Lower leg skin (tissue), 4 donors: ENCODE results near the gene IL6R. TPM values are rescaled to one million over a fixed set of nuclear protein-coding genes. Genes with fewer than 3 reads are reported as not detected.
A peak's percentile ranks its signal among the peaks of the same experiment; 100 is the strongest.

Experiments
- DNase-seq, 2 donors: peaks; one replicate each; pipeline ENCODE4 v3.0.0-alpha.2; 2019; ENCODE audit warnings: low spot score in 2 of 2
- H3K4me3 ChIP-seq: fragments of 200-600 bp; sonication (generic); 2 replicates; pipeline ENCODE4 v1.5.1; 2017; ENCODE audit warnings: mild to moderate bottlenecking, low read depth; ENCODE audit not compliant: poor library complexity, severe bottlenecking
- POLR2A ChIP-seq, 2 donors: fragments of 450-650 bp; IDR thresholded peaks; one replicate each; pipeline ENCODE4 v1.6.1; 2016 to 2017; ENCODE audit warnings: antibody characterized with exemption in 2 of 2, mild to moderate bottlenecking in 1 of 2, moderate library complexity in 1 of 2
- whole genome bisulfite sequencing, 2 donors: methylation state at CpG; one replicate each; pipeline ENCODE4 v1.1.5; 2018; 5-methylcytosine and 5-hydroxymethylcytosine counted together
- intact Hi-C: fragments of 100-400 bp; cut with DNase I; formaldehyde crosslinking; loops from one replicate; pipeline ENCODE4 v1.15.0; 2023; ENCODE audit warnings: low total_unique reads
- total RNA-seq, 4 donors: library from RNA; depleted of rRNA; stranded (reverse); fragments of >200 nt; gene quantifications; one replicate each; pipeline ENCODE4 v1.1.0, GENCODE V29; 2016
- TF ChIP-seq, protein P1 (sequence below), 3 donors: fragments of 450-650 bp; IDR thresholded peaks; one replicate each; pipeline ENCODE4 v1.5.1; 2016; ENCODE audit warnings: antibody characterized with exemption in 3 of 3, mild to moderate bottlenecking in 3 of 3, moderate library complexity in 2 of 3

Gene IL6R
- total RNA-seq, 4 donors from 2014 or later, result 14.7 to 42.1 (median 21.8) TPM

DNA sequence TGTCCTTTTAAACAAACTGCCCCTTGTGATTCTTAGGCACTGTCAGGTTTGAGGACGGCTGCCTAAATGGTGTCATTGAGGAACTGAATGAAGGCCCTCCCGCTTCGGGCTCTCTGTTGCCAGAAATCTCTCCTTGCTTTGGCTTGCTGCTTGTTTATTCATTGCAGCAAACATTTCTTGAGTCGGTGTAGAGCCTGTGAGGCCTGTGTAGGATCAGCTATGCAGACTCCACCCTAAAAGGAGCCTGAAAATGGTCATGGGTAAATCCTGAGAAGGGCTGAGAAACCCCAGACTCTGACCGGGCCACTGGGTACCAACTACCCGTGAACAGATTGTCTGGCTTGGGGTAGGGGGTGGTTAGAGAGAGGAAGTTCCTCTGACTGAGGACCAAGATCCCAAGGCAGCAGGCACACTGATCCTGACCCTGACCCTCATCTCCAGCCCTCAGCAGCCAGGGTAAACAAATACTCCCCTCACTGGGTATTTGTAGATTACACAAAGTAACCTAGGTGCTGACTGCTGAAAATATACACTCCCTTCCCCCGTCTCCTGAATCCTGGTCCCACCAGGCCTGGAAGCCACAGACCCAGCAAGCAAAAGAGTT lies 3.1 kb downstream of the IL6R start:
- 28 to 29% methylated on average over 7 of the region's 7 CpGs for WGBS, 2 donors
- intact Hi-C loops, result loop anchor here (10.0 kb wide), 1 partner anchor 67 kb away; no protein-coding TSS in a partner anchor
- DNase-seq, result peak in 1 of 2 donors; percentile 55

DNA sequence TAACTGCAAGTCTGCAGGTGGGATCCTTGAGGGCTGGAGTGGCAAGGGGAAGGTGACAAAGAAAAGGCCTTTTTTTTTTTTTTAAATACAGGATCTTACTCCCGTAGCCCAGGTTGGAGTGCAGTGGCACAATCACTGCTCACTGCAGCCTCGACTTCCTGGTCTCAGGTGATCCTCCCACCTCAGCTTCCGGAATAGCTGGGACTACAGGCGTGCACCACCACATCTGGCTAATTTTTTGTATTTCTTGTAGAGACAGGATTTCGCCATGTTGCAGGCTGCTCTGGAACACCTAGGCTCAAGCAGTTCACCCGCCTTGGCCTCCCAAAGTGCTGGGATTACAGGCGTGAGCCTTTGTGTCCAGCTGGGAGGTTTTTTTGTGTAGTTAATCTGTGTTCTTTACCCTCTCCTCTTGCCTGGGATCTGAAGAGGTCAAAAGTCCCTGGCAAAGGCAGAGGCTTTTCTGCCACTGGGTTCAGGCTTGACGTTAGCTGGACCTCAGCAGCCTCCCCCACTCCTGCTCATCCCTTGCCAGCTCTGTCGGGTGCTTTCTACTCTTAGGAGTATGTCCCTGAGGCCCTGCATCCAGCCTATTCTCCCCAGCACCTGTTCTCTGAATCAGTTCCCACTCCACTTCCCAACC lies 5.2 kb downstream of the IL6R start:
- no peak overlapping the region for H3K4me3 ChIP-seq
- DNase-seq, result no peak
- TF ChIP-seq, protein P1, sequence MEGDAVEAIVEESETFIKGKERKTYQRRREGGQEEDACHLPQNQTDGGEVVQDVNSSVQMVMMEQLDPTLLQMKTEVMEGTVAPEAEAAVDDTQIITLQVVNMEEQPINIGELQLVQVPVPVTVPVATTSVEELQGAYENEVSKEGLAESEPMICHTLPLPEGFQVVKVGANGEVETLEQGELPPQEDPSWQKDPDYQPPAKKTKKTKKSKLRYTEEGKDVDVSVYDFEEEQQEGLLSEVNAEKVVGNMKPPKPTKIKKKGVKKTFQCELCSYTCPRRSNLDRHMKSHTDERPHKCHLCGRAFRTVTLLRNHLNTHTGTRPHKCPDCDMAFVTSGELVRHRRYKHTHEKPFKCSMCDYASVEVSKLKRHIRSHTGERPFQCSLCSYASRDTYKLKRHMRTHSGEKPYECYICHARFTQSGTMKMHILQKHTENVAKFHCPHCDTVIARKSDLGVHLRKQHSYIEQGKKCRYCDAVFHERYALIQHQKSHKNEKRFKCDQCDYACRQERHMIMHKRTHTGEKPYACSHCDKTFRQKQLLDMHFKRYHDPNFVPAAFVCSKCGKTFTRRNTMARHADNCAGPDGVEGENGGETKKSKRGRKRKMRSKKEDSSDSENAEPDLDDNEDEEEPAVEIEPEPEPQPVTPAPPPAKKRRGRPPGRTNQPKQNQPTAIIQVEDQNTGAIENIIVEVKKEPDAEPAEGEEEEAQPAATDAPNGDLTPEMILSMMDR (IDR thresholded peaks at IDR 0.05), result no peak
- no peak for TF ChIP-seq POLR2A (IDR thresholded peaks at IDR 0.05)
- intact Hi-C loops, result no loop called here
- 80 to 83% methylated on average over 9 of the region's 9 CpGs for WGBS, 2 donors

More for the DNA sequence above, 3.1 kb downstream of the IL6R start:
- TF ChIP-seq, protein P1 (IDR thresholded peaks at IDR 0.05), result no peak
- no peak for TF ChIP-seq POLR2A (IDR thresholded peaks at IDR 0.05)
- no peak overlapping the region for H3K4me3 ChIP-seq

DNA sequence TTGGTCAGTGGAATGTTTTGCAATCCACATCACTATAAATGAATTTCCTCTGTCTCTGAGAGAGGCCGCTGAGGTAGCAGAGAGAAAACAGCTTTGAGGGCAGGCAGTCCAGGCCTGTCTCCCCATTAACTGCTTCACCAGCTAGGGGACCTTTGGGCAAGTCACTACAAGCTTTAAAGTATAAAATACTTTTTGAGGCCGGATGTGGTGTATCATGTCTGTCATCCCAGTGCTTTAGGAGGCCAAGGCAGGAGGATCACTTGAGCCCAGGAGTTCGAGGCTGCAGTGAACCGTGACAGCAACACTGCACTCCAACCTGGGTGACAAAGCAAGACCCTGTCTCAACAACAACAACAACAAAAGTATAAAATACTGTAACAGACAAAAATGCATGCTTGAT lies 6.4 kb downstream of the IL6R start:
- no peak overlapping the region for H3K4me3 ChIP-seq
- intact Hi-C loops, result no loop called here
- WGBS, 2 donors, result 81 to 83% methylated on average over 4 of the region's 4 CpGs
- TF ChIP-seq POLR2A (IDR thresholded peaks at IDR 0.05), result no peak
- TF ChIP-seq, protein P1 (IDR thresholded peaks at IDR 0.05), result no peak
- DNase-seq, result no peak

DNA sequence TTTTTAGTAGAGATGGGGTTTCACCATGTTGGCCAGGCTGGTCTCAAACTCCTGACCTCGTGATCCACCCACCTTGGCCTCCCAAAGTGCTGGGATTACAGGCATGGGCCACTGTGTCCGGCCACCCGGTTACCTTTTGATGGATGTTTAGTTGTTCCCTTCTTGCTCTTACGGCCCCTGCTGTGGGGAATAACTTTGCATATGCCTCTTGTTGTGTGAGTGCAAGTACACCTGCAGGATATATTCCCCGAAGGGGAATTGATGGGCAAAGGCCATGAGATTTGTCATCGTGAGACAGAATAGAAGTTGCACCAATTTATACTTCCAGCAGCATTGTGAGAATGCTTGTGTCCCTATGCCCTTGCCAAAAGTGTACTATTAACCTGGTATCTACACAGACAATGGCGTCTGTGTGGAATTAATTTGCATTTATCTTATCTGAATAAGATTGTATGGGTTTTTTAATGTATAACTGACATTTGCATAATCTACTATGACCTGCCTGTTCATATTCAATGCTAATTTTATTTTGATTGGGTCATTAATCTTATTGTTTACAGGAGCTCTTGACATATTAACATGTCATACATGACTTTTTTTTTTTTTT lies 8.1 kb downstream of the IL6R start:
- no peak for TF ChIP-seq POLR2A (IDR thresholded peaks at IDR 0.05)
- TF ChIP-seq, protein P1 (IDR thresholded peaks at IDR 0.05), result no peak
- no peak overlapping the region for H3K4me3 ChIP-seq
- 69 to 80% methylated on average over 7 of the region's 7 CpGs for WGBS, 2 donors
- no peak for DNase-seq
- intact Hi-C loops, result no loop called here

DNA sequence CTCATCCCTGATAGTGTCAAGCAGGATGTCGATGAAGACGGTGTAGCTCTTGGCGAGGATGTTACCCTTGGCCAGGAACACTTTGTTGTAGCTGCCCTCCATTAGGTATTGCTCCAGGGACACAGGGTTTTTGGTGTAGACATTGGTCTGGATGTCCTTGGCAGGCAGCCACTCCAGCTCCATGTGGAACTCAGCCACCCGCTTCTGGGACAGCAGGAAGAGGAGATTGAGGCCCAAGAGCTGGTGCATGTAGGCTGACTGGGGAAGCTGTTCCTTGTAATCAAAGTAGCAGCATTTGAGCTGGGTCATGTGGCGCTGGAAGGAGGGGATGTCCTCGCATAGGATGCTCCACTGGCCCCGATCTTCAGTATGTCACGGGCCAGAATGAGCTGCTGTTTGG lies 9.5 kb downstream of the IL6R start:
- 71 to 86% methylated on average over 8 of the region's 8 CpGs for WGBS, 2 donors

More for the DNA sequence above, 9.5 kb downstream of the IL6R start:
- intact Hi-C loops, result no loop called here
- no peak overlapping the region for H3K4me3 ChIP-seq
- TF ChIP-seq, protein P1 (IDR thresholded peaks at IDR 0.05), result no peak
- TF ChIP-seq POLR2A (IDR thresholded peaks at IDR 0.05), result no peak
- DNase-seq, result no peak
